Erythroblast (primary cell): ENCODE measurements around the gene ZNRF1.

Source experiments
- GATA1 ChIP-seq: IDR thresholded peaks from 2 replicates; pipeline ENCODE4 v1.6.1; 2011; ENCODE audit warnings: low read depth, mild to moderate bottlenecking, control low read depth, low read length, moderate library complexity
- POLR2A ChIP-seq: IDR thresholded peaks from 2 replicates; pipeline ENCODE4 v1.6.1; 2011; ENCODE audit warnings: mild to moderate bottlenecking, low read length

DNA sequence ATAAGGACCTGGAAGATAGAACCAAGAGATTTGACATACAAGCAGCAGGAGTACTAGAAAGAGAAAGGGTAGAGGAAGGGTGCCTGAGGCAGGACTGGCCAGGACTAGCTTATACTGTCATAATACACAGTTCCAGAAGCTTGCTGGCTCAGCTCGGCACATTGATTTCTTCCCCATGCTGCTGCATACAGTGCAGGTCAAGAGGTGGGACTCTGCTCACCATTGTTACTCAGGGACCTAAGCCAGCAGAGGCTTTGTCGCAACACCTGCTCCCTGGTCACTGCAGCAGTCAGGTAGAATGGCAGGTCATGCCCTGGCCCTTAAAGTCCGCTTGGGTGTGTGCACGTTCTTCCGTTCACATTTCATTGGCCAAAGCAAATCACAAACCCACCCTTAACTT, 85.0 kb downstream of the ZNRF1 start:
- TF ChIP-seq POLR2A: no peak
- TF ChIP-seq GATA1: no peak
